Mesodermal cell (in vitro differentiated cells): ENCODE results near the gene KLK10.
"Not testable (repeated sequence)": the region's sequence is repeated elsewhere in the genome, so short reads cannot be mapped to it uniquely, and the experiment has no call there.

Source experiments
- H3K27ac ChIP-seq: 2 replicates; pipeline ENCODE4 v1.7.0; 2013; ENCODE audit warnings: mild to moderate bottlenecking, low read depth, low read length, moderate library complexity; ENCODE audit not compliant: severe bottlenecking
- H3K36me3 ChIP-seq: 2 replicates; pipeline ENCODE4 v1.7.1; 2013; ENCODE audit warnings: mild to moderate bottlenecking, low read length, moderate library complexity; ENCODE audit not compliant: control insufficient read depth, insufficient read depth
- H3K4me1 ChIP-seq: one replicate; pipeline ENCODE4 v1.7.1; 2013; ENCODE audit warnings: mild to moderate bottlenecking, low read length; ENCODE audit not compliant: insufficient read depth, control insufficient read depth, poor library complexity, severe bottlenecking
- H3K4me3 ChIP-seq: 2 replicates; pipeline ENCODE4 v1.7.0; 2013; ENCODE audit warnings: low read length, control low read depth, mild to moderate bottlenecking; ENCODE audit not compliant: insufficient read depth, poor library complexity, severe bottlenecking; ENCODE audit errors: extremely low read depth
- H3K9me3 ChIP-seq: 2 replicates; pipeline ENCODE4 v1.7.1; 2013; ENCODE audit warnings: mild to moderate bottlenecking, low read length, moderate library complexity; ENCODE audit not compliant: control insufficient read depth
- WGBS, 2 experiments: methylation state at CpG; one replicate each; pipeline ENCODE4 v1.1.5; 2013; ENCODE audit warnings: missing lambda C conversion rate in 2 of 2; ENCODE audit not compliant: insufficient coverage in 2 of 2; 5-methylcytosine and 5-hydroxymethylcytosine counted together

KLK10 gene

DNA sequence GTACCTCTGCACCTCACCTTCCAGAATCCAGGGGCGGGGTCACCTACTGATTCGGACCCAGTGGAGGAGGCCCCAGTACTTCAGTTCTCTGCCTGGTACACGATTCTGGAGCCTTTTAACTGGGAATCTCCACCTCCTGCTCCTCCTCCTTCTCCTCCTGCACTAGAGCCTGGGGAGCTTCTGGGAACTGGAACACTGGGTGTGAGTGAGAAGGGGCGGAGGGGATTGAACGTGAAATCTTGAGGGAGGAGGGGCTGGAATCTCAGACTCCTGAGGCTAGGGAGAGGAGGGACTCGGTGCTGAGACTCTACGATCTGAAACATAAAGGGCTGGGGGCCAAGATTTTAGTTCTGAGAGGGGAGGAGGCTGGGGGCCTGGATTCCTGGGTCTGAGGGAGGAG lies 18.0 kb downstream of the KLK10 start, which contains the start of gene KLK8:
TSS of gene KLK8 (minus strand) at position 90 of the 400 bp plus-strand sequence. CDS start 437 bp downstream, outside the sequence.
- Histone ChIP-seq H3K36me3 (no peaks in the 10 kb centered on the region), H3K9me3 (no peaks in the 10 kb centered on the region), H3K4me1 (no peaks in the 10 kb centered on the region), H3K27ac (no peak within 1 kb of the TSS), H3K4me3 (no peak within 1 kb of the TSS)
- WGBS, 2 experiments = 54 to 80% methylated on average over 1 to 6 of the region's 7 CpGs

DNA sequence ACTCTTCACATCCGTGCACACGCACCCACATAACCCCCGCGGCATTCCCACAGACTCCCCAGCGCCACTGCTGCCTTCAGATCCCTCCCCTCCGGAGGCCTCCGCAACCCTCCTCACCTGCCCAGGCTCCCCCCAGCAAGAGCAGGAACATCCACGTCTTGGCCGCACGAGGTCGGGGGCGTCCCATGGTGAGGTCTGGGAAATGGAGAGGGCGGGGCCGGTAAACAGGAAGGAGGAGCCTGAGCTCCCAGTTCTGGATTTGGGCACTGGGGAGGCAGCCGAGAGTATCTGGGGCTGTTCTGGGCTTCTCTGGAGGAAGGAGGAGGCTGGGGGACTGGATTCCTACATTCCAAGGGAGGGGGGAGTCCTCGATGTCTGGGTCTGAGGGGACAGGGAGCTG lies 18.5 kb downstream of the KLK10 start:
- no peaks in the 10 kb centered on the region for H3K36me3 ChIP-seq
- 58 to 70% methylated on average over 6 to 7 of the region's 16 CpGs for WGBS, 2 experiments
- no peak overlapping the region for H3K27ac ChIP-seq
- H3K4me1 ChIP-seq = no peaks in the 10 kb centered on the region
- H3K9me3 ChIP-seq = no peaks in the 10 kb centered on the region
- H3K4me3 ChIP-seq = no peak overlapping the region

DNA sequence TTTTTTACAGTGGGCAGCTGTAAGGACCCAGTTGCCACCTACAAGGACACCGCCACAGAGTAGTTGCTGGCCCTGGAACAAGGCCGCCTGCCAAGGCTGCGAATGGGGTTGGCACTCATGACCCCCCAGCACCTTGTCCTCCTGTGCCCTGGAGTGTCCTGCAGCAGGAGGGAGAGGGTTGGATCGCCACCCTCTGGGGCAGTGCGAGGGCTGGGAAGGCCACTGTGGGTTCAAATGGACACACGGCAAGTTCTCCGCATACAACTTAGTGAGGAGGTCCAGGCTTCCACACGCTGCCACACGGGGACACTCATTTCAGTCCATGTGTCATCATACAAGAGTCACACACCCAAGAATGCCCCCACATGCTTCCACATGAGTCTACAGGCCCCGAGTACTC lies 19.1 kb downstream of the KLK10 start:
- no peaks in the 10 kb centered on the region for H3K36me3 ChIP-seq
- 93 to 96% methylated on average over 9 to 10 of the region's 10 CpGs for WGBS, 2 experiments
- H3K4me3 ChIP-seq = no peak overlapping the region

DNA sequence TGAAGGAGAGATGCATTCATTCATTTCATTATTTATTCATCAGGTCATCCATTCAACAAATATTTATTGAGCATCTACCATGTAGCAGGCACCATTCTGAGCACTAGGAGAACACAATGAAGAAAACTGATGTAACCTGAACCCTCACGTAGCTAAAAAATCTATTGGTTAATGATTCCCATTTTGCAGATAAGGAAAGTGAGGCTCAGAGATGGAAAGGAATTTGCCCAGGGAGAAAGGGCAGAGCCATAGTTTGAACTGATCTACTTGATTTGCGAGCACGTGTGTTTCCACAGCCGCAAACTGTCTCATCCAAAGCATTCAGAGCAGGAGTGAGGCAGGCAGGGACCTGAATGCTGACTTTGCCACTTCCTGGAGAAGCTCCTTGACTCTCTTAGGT lies 20.8 kb downstream of the KLK10 start:
- no peaks in the 10 kb centered on the region for H3K4me1 ChIP-seq
- no peaks in the 10 kb centered on the region for H3K36me3 ChIP-seq
- H3K4me3 ChIP-seq = no peak overlapping the region
- 82 to 88% methylated on average over 4 of the region's 4 CpGs for WGBS, 2 experiments
- no peaks in the 10 kb centered on the region for H3K9me3 ChIP-seq
- no peak overlapping the region for H3K27ac ChIP-seq

More for the DNA sequence above, 19.1 kb downstream of the KLK10 start:
- Histone ChIP-seq H3K4me1 (no peaks in the 10 kb centered on the region), H3K9me3 (no peaks in the 10 kb centered on the region), H3K27ac (no peak overlapping the region)

DNA sequence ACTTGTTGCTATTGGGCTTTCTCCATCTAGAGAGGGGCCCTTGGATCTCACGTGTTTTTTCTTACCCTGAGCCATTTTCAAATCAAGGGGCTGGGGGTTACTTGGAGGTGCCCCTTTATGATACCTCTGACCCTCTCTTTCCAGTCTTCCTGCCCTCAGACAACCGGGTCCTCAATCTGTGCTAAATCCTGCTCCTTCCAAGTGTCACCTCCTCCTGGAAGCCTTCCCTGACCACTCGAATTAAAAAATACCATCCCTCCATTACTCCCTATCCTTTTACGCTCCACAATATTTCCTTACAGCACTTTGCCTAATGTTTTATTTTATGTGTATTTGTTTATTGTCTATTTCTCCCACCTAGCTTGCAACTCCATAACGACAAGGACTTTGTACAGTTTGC lies 21.4 kb downstream of the KLK10 start:
- H3K4me3 ChIP-seq = no peak overlapping the region
- H3K36me3 ChIP-seq = no peaks in the 10 kb centered on the region
- no peaks in the 10 kb centered on the region for H3K4me1 ChIP-seq
- 56 to 81% methylated on average over 1 to 2 of the region's 5 CpGs for WGBS, 2 experiments
- H3K9me3 ChIP-seq = no peaks in the 10 kb centered on the region
- no peak overlapping the region for H3K27ac ChIP-seq

DNA sequence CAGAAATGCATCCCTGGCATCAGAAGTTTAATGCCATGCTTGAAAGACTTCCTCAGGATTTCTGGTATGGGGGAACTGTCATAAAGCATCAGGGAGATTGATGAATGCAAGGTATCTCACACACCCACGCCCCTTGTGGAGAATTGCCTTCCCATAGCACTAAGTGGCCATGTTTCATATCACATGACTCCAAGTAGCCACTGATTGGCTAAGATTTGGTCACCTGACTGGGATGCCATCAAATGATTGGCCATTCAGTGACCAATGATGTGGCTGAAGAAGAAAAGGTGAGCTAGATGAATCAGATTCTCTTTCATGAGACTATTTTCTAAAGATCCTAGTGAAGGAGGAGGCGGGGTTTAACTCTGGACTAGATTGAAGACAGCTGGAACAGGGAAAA lies 25.4 kb downstream of the KLK10 start:
- Histone ChIP-seq H3K27ac (no peak overlapping the region), H3K4me3 (no peak overlapping the region), H3K4me1 (no peaks in the 10 kb centered on the region), H3K36me3 (no peaks in the 10 kb centered on the region), H3K9me3 (no peaks in the 10 kb centered on the region)
- 100% methylated on average over 1 of the region's 2 CpGs for WGBS, 2 experiments

DNA sequence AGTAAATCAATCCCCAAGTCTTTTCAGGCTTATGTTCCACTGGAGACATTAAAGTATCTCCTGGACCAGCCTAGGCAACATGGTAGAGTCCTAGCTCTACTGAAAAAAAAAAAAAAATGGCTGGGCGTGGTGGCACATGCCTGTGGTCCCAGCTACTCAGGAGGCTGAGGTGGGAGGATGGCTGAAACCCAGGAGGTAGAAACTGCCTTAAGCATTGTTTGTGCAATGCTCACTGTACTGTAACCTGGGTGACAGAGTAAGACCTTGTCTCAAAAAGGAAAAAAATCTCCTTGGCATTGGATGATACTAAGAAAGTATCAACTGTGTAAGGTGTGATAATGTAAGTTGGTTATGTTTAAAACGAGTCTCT lies 26.9 kb downstream of the KLK10 start:
- Histone ChIP-seq H3K4me1 (no peaks in the 10 kb centered on the region), H3K27ac (no peak overlapping the region), H3K36me3 (no peaks in the 10 kb centered on the region), H3K4me3 (no peak overlapping the region), H3K9me3 (no peaks in the 10 kb centered on the region)
- 75 to 93% methylated on average over 1 to 2 of the region's 2 CpGs for WGBS, 2 experiments

DNA sequence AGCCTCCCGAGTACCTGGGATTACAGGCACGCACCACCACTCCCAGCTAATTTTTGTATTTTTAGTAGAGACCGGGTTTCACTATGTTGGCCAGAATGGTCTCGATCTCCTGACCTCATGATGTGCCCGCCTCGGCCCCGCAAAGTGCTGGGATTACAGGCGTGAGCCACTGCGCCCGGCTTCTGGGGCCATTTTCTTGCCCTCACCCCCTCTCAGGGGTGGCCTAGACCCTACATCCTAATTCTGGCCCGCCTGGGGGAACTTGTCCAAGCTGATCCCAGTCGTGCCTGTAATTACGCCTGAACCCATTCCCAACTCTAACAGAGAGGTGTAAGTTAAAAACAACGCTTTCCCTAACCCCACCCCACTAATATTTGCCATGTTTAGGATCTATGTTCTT lies 35.1 kb downstream of the KLK10 start:
- H3K27ac ChIP-seq, H3K9me3 ChIP-seq, H3K4me1 ChIP-seq, H3K36me3 ChIP-seq, H3K4me3 ChIP-seq: not testable (repeated sequence)
- 86 to 90% methylated on average over 5 to 11 of the region's 14 CpGs for WGBS, 2 experiments

DNA sequence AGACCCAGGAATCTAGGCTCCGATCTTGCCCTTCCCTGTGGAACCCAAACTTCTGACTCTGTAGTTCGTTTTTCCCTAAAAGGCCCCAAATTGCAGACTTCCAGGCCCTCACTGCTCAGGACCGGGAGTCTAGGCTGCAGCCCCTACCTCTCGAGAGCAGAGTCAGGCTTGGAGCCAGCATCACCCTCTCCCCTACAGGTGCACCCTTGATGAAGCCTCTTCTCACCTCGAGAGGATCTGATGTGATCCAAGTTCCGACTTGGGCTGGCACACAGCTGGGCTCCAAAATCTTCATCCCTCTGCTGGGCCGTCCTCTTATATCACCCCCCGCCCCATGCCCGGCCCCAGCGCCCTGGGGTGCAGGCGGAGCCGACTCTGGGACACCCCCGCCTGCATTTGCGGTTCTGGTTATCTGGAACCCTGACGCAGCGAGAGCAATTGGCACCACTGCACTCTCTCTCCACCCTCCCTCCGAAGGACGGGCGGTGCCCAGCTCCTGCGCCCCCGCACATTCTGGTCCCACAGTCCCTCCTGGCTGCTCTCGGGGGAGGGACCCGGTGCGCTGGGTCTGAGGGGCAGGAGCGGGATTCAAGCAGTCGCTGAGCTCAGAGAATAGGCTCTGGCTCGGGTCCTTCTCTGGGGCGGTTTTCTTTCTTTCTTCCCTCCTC lies 35.8 kb downstream of the KLK10 start, which contains the start of gene KLK7:
TSS of gene KLK7 (minus strand) at position 293 of the 668 bp plus-strand sequence. CDS start 1,518 bp downstream, outside the sequence.
- Histone ChIP-seq H3K9me3 (no peaks in the 10 kb centered on the region), H3K36me3 (no peaks in the 10 kb centered on the region), H3K4me1 (peaks cover 8% of the 10 kb centered on the region), H3K27ac (no peak within 1 kb of the TSS), H3K4me3 (no peak within 1 kb of the TSS)
- 77 to 79% methylated on average over 22 of the region's 28 CpGs for WGBS, 2 experiments

DNA sequence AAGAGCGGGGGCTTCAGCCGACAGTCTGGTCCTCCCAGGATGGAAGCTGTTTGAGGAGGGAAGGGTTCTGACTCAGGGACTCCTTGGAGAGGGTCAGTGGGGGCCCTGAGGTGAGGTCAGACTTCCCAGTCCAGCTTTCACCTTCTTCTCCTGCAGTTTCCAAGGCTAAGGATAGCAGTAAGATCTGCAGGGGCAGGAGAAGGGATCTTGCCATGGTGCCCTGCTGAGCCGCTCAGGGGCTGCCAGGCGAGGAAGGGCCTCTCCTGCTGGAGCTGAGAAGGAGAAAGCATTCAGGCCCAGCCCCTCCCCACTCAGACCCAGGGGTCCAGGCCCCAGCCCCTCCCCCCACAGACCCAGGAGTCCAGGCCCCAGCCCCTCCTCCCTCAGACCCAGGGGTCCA lies 37.3 kb downstream of the KLK10 start:
- H3K36me3 ChIP-seq = no peaks in the 10 kb centered on the region
- H3K9me3 ChIP-seq = no peaks in the 10 kb centered on the region
- no peak overlapping the region for H3K4me3 ChIP-seq
- peaks cover 8% of the 10 kb centered on the region for H3K4me1 ChIP-seq
- H3K27ac ChIP-seq = no peak overlapping the region
- 65 to 86% methylated on average over 2 to 4 of the region's 4 CpGs for WGBS, 2 experiments

DNA sequence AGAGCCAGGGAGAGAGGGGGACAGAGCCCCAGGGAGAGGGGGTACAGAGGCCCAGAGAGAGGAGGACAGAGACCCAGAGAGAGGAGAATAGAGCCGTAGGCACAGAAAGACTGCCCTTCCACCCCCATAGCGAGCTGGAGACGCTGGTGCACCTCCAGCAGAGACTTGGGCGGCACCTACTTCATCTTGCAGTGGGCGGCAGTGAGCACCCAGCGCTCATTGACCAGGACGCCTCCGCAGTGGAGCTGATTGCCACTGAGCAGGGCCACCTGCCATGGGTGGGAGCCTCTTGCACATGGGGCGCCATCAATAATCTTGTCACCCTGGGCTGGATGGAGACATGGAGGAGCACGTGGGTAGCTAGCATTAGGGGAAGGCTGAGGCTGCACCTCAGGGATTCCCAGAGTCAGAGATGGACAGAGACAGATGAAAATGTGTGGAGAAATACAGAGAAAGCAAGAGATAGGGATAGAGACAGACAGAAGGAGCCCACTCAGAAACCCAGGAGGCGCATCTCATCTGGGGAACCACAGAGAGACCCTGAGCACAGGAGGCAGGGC lies 37.8 kb downstream of the KLK10 start:
- H3K36me3 ChIP-seq = no peaks in the 10 kb centered on the region
- H3K27ac ChIP-seq = no peak overlapping the region
- WGBS, 2 experiments = 72% methylated on average over 8 to 10 of the region's 11 CpGs
- no peaks in the 10 kb centered on the region for H3K9me3 ChIP-seq
- H3K4me3 ChIP-seq = no peak overlapping the region
- H3K4me1 ChIP-seq = peaks cover 8% of the 10 kb centered on the region
